Smooth muscle cell (in vitro differentiated cells): Measurements from ENCODE around the gene BHLHE41. TPM values are rescaled to one million over a fixed set of nuclear protein-coding genes. Genes with fewer than 3 reads are reported as not detected.

Experiments
- DNase-seq: peaks from one replicate; lab custom pipeline; 2025; ENCODE audit not compliant: unreplicated experiment; lab: John Stamatoyannopoulos, UW
- H2AFZ ChIP-seq: fragments of 200-600 bp; sonication (generic); 2 replicates; pipeline ENCODE4 v1.6.0; 2016; ENCODE audit warnings: antibody characterized with exemption, low read depth, mild to moderate bottlenecking
- H3F3A ChIP-seq: fragments of 200-600 bp; sonication (generic); 2 replicates; pipeline ENCODE4 v1.6.0; 2017; ENCODE audit warnings: antibody characterized with exemption, low read depth
- H3K27ac ChIP-seq: fragments of 200-600 bp; sonication (generic); 2 replicates; pipeline ENCODE4 v1.5.1; 2016; ENCODE audit warnings: low read depth, mild to moderate bottlenecking
- H3K27me3 ChIP-seq: fragments of 200-600 bp; sonication (generic); 2 replicates; pipeline ENCODE4 v1.6.1; 2016; ENCODE audit warnings: low read depth, mild to moderate bottlenecking
- H3K36me3 ChIP-seq: fragments of 200-600 bp; sonication (generic); 2 replicates; pipeline ENCODE4 v1.5.1; 2016; ENCODE audit warnings: low read depth
- H3K4me1 ChIP-seq: fragments of 200-600 bp; sonication (generic); 2 replicates; pipeline ENCODE4 v1.5.1; 2016; ENCODE audit warnings: low read depth
- H3K4me2 ChIP-seq: fragments of 200-600 bp; sonication (generic); 2 replicates; pipeline ENCODE4 v1.6.0; 2016; ENCODE audit warnings: mild to moderate bottlenecking
- H3K4me3 ChIP-seq: fragments of 200-600 bp; sonication (generic); 2 replicates; pipeline ENCODE4 v1.5.1; 2016; ENCODE audit warnings: mild to moderate bottlenecking
- H3K79me2 ChIP-seq: fragments of 200-600 bp; sonication (generic); 2 replicates; pipeline ENCODE4 v1.6.0; 2016; ENCODE audit warnings: low read depth, mild to moderate bottlenecking
- H3K9ac ChIP-seq: fragments of 200-600 bp; sonication (generic); 2 replicates; pipeline ENCODE4 v1.6.0; 2016; ENCODE audit warnings: low read depth
- H3K9me3 ChIP-seq: fragments of 200-600 bp; sonication (generic); replicated peaks from 2 replicates; pipeline ENCODE4 v1.5.1; 2016; ENCODE audit warnings: low read depth
- H4K20me1 ChIP-seq: fragments of 200-600 bp; sonication (generic); 2 replicates; pipeline ENCODE4 v1.6.0; 2016; ENCODE audit warnings: low read depth
- WGBS: methylation state at CpG from one replicate; pipeline ENCODE4 v1.1.7; 2016; ENCODE audit warnings: low lambda C conversion rate; 5-methylcytosine and 5-hydroxymethylcytosine counted together
- polyA plus RNA-seq: library from polyadenylated mRNA; unstranded; fragments of >200 nt; fragmentation: Nextera tagmentation; extraction: Ambion mirVana; gene quantifications from 2 replicates; pipeline ENCODE4 v1.2.1, GENCODE V29; 2016
- total RNA-seq: library from RNA; depleted of rRNA; stranded (reverse); fragments of >200 nt; gene quantifications from 2 replicates; pipeline ENCODE4 v1.2.3, GENCODE V29; 2014
- TF ChIP-seq, protein P1 (sequence below): fragments of 200-600 bp; sonication (generic); IDR thresholded peaks from 2 replicates; pipeline ENCODE4 v1.5.1; 2017; ENCODE audit warnings: borderline replicate concordance, mild to moderate bottlenecking, antibody characterized with exemption; ENCODE audit not compliant: insufficient read depth, poor library complexity, severe bottlenecking

BHLHE41 gene
- total RNA-seq (4.4 and 6.0 TPM in 2 replicates), polyA plus RNA-seq (10.3 and 10.6 TPM in 2 replicates)

- WGBS, result 2% methylated on average over 46 of the region's 54 CpGs
- peak within 1 kb of the TSS; percentile 97 for H2AFZ ChIP-seq
- peak within 1 kb of the TSS; percentile 83 for H3K9ac ChIP-seq
- H3K4me2 ChIP-seq, result peak within 1 kb of the TSS; percentile 93
- H3K9me3 ChIP-seq, result no peaks in the 10 kb centered on the region
- H3K27ac ChIP-seq, result peak within 1 kb of the TSS; percentile 90
- no peaks in the 10 kb centered on the region for H3K79me2 ChIP-seq
- TF ChIP-seq, protein P1, sequence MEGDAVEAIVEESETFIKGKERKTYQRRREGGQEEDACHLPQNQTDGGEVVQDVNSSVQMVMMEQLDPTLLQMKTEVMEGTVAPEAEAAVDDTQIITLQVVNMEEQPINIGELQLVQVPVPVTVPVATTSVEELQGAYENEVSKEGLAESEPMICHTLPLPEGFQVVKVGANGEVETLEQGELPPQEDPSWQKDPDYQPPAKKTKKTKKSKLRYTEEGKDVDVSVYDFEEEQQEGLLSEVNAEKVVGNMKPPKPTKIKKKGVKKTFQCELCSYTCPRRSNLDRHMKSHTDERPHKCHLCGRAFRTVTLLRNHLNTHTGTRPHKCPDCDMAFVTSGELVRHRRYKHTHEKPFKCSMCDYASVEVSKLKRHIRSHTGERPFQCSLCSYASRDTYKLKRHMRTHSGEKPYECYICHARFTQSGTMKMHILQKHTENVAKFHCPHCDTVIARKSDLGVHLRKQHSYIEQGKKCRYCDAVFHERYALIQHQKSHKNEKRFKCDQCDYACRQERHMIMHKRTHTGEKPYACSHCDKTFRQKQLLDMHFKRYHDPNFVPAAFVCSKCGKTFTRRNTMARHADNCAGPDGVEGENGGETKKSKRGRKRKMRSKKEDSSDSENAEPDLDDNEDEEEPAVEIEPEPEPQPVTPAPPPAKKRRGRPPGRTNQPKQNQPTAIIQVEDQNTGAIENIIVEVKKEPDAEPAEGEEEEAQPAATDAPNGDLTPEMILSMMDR, result no peak
- peak; percentile 29 for DNase-seq
- H4K20me1 ChIP-seq, result no peaks in the 10 kb centered on the region
- H3K36me3 ChIP-seq, result no peaks in the 10 kb centered on the region
- peaks cover 18% of the 10 kb centered on the region for H3K27me3 ChIP-seq
- peak within 1 kb of the TSS; percentile 83 for H3K4me3 ChIP-seq
- peaks cover 10% of the 10 kb centered on the region for H3F3A ChIP-seq
- peaks cover 6% of the 10 kb centered on the region for H3K4me1 ChIP-seq
Observed at GRCh38 chr12:26124446-26125399, at the start of gene BHLHE41. Gene BHLHE41 (minus strand): TSS chr12:26125037. CDS start chr12:26124779, 258 bp downstream.

DNA sequence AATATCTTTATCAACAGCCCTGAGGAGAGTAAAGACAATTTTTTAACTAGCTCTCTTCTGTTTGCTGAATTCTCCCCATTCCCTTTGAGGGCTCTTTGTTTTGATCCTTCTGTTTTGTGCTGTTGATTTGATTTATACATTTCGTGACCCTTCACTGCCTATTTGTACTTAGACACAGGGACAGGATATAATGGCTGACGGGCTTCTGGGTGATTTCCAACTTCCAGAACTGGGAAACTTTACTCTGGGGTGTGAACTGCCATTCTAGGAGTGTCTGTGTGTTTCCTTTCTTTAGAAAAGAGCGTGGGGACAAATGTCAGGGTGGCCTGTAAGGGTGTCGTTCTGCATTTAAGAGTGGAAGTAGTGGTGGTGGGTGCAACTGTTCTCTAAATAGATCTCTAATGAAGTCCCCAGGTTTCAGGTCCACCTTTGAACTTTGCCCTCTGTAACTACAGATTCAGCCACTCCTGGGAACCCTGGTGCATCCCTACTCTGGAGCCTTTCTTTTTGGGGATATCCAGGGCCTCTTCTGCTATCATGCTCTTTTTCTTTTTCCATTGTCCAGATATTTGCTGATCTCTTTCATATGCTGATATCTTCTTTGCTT, 48.2 kb upstream of the BHLHE41 start:
- H3K9me3 ChIP-seq, result no peaks in the 10 kb centered on the region
- no peak overlapping the region for H3K27ac ChIP-seq
- no peaks in the 10 kb centered on the region for H3K79me2 ChIP-seq
- TF ChIP-seq, protein P1, result no peak
- H4K20me1 ChIP-seq, result no peaks in the 10 kb centered on the region
- no peak overlapping the region for H3K9ac ChIP-seq
- H3K4me1 ChIP-seq, result no peaks in the 10 kb centered on the region
- no peaks in the 10 kb centered on the region for H3K36me3 ChIP-seq
- no peak overlapping the region for H2AFZ ChIP-seq
- H3K4me3 ChIP-seq, result no peak overlapping the region
- H3K27me3 ChIP-seq, result no peaks in the 10 kb centered on the region
- H3K4me2 ChIP-seq, result no peak overlapping the region
- no peak for DNase-seq
- WGBS, result 88% methylated on average over 4 of the region's 4 CpGs
- H3F3A ChIP-seq, result no peaks in the 10 kb centered on the region

DNA sequence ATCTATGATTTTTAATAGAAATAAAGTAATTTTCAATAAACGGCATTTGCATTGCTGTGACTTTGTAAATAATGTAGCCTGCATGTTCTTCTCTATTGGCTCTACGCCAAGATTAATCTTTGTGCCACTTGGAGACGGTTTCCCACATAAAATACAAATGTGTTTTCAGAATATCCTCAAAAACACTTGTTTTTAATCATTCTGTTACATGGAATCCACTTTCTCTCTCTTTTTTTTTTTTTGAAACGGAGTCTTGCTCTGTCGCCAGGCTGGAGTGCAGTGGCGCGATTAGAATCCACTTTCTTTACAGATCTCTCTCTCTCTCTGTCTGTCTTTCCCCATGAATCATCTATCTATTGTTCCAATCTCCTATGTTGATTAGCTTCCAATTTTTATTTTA, 47.7 kb upstream of the BHLHE41 start:
- no peaks in the 10 kb centered on the region for H3K36me3 ChIP-seq
- no peaks in the 10 kb centered on the region for H3F3A ChIP-seq
- no peaks in the 10 kb centered on the region for H3K4me1 ChIP-seq
- H3K27ac ChIP-seq, result no peak overlapping the region
- no peaks in the 10 kb centered on the region for H3K79me2 ChIP-seq
- H3K4me2 ChIP-seq, result no peak overlapping the region
- no peaks in the 10 kb centered on the region for H3K9me3 ChIP-seq
- H3K4me3 ChIP-seq, result no peak overlapping the region
- H4K20me1 ChIP-seq, result no peaks in the 10 kb centered on the region
- WGBS, result 92% methylated on average over 7 of the region's 7 CpGs
- no peak for DNase-seq
- no peak overlapping the region for H3K9ac ChIP-seq
- no peak overlapping the region for H2AFZ ChIP-seq
- TF ChIP-seq, protein P1, result no peak
- no peaks in the 10 kb centered on the region for H3K27me3 ChIP-seq
